GM18868 (cell line): ENCODE data around the gene GABRP.

Experiments
- ATAC-seq: cut with Tn5 transposase; IDR thresholded peaks from one replicate; pipeline ENCODE4 v1.9.1; 2021; ENCODE audit warnings: mild to moderate bottlenecking, moderate library complexity; ENCODE audit not compliant: unreplicated experiment

GABRP gene

GRCh38 chr5:170860415-170860814 lies 76.9 kb downstream of the GABRP start:
- no peak for ATAC-seq

- no peak for ATAC-seq
Measured at GRCh38 chr5:170860818-170861666, 77.5 kb downstream of the GABRP start.

DNA sequence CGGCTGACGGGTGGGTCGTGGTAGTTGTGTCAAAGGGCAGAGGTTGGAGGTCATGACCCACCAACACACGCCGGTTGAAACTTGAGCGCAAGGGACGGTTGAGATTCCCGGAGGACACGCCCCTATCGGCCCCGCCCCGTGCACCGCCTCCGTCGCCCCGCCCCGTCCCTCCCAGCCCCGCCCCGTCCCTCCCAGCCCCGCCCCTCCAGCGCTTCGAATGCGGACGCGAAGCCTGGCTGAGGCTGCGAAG lies 78.1 kb downstream of the GABRP start:
- no peak for ATAC-seq

- no peak for ATAC-seq
Measured at GRCh38 chr5:170861917-170862766, 78.6 kb downstream of the GABRP start, which contains the start of gene RANBP17. Gene RANBP17 (plus strand): TSS chr5:170862018.

DNA sequence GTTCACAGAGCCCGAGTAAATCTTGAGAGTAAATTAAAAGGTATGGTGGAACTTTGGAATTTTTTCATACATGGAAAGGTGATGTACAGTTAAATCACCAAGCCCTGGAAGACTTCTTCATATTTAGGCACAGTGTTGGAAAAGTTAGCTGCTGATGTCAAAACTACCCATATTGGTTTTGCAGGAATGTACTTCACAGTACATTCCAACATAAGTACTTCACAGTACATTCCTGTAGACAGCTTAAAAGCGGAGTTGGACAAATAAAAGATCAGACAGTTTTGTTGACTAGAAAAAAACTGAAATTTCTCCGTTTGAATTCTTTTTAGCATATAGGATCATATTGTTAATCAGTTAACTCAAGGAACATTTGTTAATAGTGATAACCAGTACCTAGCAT lies 80.1 kb downstream of the GABRP start:
- ATAC-seq = no peak
